Ectodermal cell (in vitro differentiated cells): ENCODE measurements around the gene SETD1A.
"Not testable (repeated sequence)": the region's sequence is repeated elsewhere in the genome, so short reads cannot be mapped to it uniquely, and the experiment has no call there.

Experiments used
- H3K27ac ChIP-seq: 2 replicates; pipeline ENCODE4 v1.7.0; 2013; ENCODE audit warnings: mild to moderate bottlenecking, low read depth, low read length; ENCODE audit not compliant: insufficient read depth, poor library complexity, severe bottlenecking
- H3K27me3 ChIP-seq: 2 replicates; pipeline ENCODE4 v1.7.0; 2013; ENCODE audit warnings: mild to moderate bottlenecking, low read length; ENCODE audit not compliant: insufficient read depth, control insufficient read depth, poor library complexity, severe bottlenecking
- H3K36me3 ChIP-seq: one replicate; pipeline ENCODE4 v1.7.0; 2013; ENCODE audit warnings: low read length; ENCODE audit not compliant: control insufficient read depth, insufficient read depth
- H3K4me1 ChIP-seq: one replicate; pipeline ENCODE4 v1.7.0; 2013; ENCODE audit warnings: low read length; ENCODE audit not compliant: control insufficient read depth, insufficient read depth
- H3K4me3 ChIP-seq: 2 replicates; pipeline ENCODE4 v1.7.0; 2013; ENCODE audit warnings: low read depth, low read length, control low read depth; ENCODE audit not compliant: insufficient read depth
- H3K9me3 ChIP-seq: 2 replicates; pipeline ENCODE4 v1.7.0; 2013; ENCODE audit warnings: mild to moderate bottlenecking, low read length, moderate library complexity; ENCODE audit not compliant: control insufficient read depth
- WGBS, 2 experiments: methylation state at CpG; one replicate each; pipeline ENCODE4 v1.1.7; 2013; ENCODE audit warnings: missing lambda C conversion rate in 2 of 2; 5-methylcytosine and 5-hydroxymethylcytosine counted together

The SETD1A gene

DNA sequence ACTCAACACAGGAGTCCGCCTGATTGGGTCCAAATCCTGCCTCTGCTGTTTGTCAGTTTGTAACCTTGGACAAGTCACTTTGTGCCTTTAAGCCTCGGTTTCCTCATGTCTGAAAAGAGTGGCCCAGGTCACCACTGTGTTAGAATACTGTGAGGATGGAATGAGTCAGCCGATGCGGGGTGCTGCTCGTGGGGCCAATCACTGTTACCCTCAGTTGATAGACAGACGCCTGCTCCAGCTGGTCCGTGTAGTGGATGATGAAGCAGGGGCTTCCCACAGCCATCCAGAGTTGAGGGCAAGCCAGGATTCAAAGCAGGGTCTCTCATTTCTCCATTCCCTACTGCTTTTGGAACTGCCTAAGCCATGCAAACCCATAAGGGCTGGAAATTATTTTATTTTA, 28.4 kb upstream of the SETD1A start:
- 95 to 96% methylated on average over 7 of the region's 7 CpGs for WGBS, 2 experiments

GRCh38 chr16:30930160-30930571, 27.4 kb upstream of the SETD1A start:
- Histone ChIP-seq H3K4me1 (peaks cover 10% of the 10 kb centered on the region), H3K9me3 (no peaks in the 10 kb centered on the region), H3K27ac (no peak overlapping the region), H3K27me3 (no peaks in the 10 kb centered on the region), H3K4me3 (no peak overlapping the region), H3K36me3 (peaks cover 45% of the 10 kb centered on the region)
- WGBS, 2 experiments: 95 to 97% methylated on average over 35 of the region's 35 CpGs

More for the DNA sequence above, 28.4 kb upstream of the SETD1A start:
- Histone ChIP-seq H3K27me3 (no peaks in the 10 kb centered on the region), H3K36me3 (peaks cover 45% of the 10 kb centered on the region), H3K27ac (no peak overlapping the region), H3K9me3 (no peaks in the 10 kb centered on the region), H3K4me3 (no peak overlapping the region), H3K4me1 (peaks cover 10% of the 10 kb centered on the region)

DNA sequence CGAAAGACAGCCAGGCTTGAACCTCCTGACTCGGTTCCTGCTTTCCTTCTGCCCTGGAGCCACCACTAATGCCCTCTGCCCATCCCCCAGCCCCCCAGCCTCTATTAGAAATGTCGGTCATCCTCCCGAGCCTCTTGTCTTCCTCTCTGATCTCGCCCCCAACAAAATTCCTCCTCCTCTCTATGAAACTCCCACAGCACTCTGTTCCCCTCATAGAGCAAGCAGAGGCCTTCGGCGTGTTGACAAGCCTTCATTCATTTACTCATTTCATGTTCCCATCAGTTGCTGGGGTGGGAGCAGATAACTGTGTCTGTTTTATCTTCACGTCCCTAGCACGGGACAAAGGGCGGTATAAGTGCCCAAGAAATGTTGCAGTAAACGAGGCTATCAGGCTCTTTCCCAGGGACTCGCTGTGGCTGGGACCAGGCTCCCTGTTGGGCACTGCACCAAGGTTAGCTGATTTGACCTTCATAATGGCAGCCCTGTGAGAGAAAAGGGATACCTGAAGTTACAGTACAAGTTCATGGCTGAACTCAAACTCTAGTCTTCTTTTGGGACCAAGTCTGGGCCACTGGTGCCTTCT, 26.4 kb upstream of the SETD1A start:
- no peak overlapping the region for H3K27ac ChIP-seq
- H3K4me1 ChIP-seq: peaks cover 8% of the 10 kb centered on the region
- WGBS, 2 experiments: 79% methylated on average over 12 of the region's 12 CpGs
- peaks cover 53% of the 10 kb centered on the region for H3K36me3 ChIP-seq
- H3K27me3 ChIP-seq: no peaks in the 10 kb centered on the region
- H3K9me3 ChIP-seq: no peaks in the 10 kb centered on the region
- H3K4me3 ChIP-seq: no peak overlapping the region

- Histone ChIP-seq H3K36me3 (peaks cover 47% of the 10 kb centered on the region), H3K4me3 (no peak overlapping the region), H3K4me1 (no peaks in the 10 kb centered on the region), H3K27me3 (no peaks in the 10 kb centered on the region), H3K27ac (no peak overlapping the region), H3K9me3 (no peaks in the 10 kb centered on the region)
- 75 to 76% methylated on average over 12 of the region's 12 CpGs for WGBS, 2 experiments
Observed at GRCh38 chr16:30934827-30935557, 22.6 kb upstream of the SETD1A start.

DNA sequence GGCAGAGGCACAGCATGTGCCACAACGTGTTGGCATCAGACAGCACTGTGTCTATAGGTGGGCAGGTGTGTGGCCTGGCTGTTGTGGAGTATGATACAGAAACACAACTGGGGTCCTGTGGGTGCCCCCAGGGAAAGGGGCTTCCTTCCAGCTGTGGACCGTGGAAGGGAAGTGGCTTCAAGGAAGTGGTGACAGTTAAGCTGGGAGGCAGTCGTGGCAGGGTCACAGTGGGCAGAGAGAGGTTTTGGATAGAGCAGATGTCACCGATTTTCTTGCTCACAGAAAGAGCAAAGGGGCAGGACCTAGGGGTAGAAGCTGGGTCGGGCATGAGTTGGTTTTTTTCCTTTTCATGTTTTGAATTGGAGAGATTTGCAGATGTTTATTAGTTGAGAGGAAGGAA, 19.9 kb upstream of the SETD1A start:
- Histone ChIP-seq H3K36me3 (peaks cover 27% of the 10 kb centered on the region), H3K4me1 (peaks cover 7% of the 10 kb centered on the region), H3K4me3 (no peak overlapping the region), H3K9me3 (no peaks in the 10 kb centered on the region), H3K27ac (no peak overlapping the region), H3K27me3 (no peaks in the 10 kb centered on the region)
- WGBS, 2 experiments: 95% methylated on average over 5 of the region's 5 CpGs

- 91 to 92% methylated on average over 8 of the region's 8 CpGs for WGBS, 2 experiments
- Histone ChIP-seq H3K4me1 (peaks cover 11% of the 10 kb centered on the region), H3K36me3 (peaks cover 33% of the 10 kb centered on the region)
- not testable (repeated sequence) for H3K9me3 ChIP-seq, H3K27ac ChIP-seq, H3K27me3 ChIP-seq, H3K4me3 ChIP-seq
Observed at GRCh38 chr16:30939571-30939970, 18.0 kb upstream of the SETD1A start.

GRCh38 chr16:30941600-30942425, 15.7 kb upstream of the SETD1A start:
- H3K27ac ChIP-seq: peak overlapping the region; percentile 16
- WGBS, 2 experiments: 31% methylated on average over 15 of the region's 15 CpGs
- H3K36me3 ChIP-seq: peaks cover 28% of the 10 kb centered on the region
- H3K4me1 ChIP-seq: peaks cover 12% of the 10 kb centered on the region
- H3K4me3 ChIP-seq: no peak overlapping the region
- H3K9me3 ChIP-seq: no peaks in the 10 kb centered on the region
- no peaks in the 10 kb centered on the region for H3K27me3 ChIP-seq

DNA sequence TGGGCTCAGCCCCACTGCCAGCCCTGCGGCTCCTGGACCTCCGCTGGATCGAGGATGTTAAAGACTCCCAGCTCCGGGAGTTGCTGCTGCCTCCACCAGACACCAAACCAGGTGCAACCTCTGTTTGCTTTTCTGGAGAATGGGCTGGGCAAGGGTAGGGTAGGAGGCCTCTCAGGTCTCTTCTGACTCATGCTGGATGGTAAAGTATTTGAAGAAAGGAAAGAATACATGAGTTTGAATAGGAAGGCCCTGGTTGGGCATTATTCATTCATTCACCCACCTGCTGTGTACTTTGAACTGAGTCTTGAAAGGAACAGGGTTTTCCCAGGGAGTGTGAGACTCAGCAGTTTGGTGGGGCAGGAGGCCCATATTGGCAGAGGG, 15.1 kb upstream of the SETD1A start:
- peaks cover 17% of the 10 kb centered on the region for H3K4me1 ChIP-seq
- H3K36me3 ChIP-seq: peaks cover 24% of the 10 kb centered on the region
- no peak overlapping the region for H3K4me3 ChIP-seq
- no peaks in the 10 kb centered on the region for H3K9me3 ChIP-seq
- WGBS, 2 experiments: 76 to 77% methylated on average over 4 of the region's 4 CpGs
- no peak overlapping the region for H3K27ac ChIP-seq
- no peaks in the 10 kb centered on the region for H3K27me3 ChIP-seq

GRCh38 chr16:30944352-30944751, 13.2 kb upstream of the SETD1A start:
- no peak overlapping the region for H3K4me3 ChIP-seq

More at GRCh38 chr16:30944352-30944751, 13.2 kb upstream of the SETD1A start:
- Histone ChIP-seq H3K27me3 (no peaks in the 10 kb centered on the region), H3K9me3 (no peaks in the 10 kb centered on the region), H3K4me1 (peaks cover 17% of the 10 kb centered on the region), H3K27ac (no peak overlapping the region), H3K36me3 (peaks cover 16% of the 10 kb centered on the region)
